GM19043 (cell line): ENCODE data around the gene VAV2.

Experiments used
- ATAC-seq: cut with Tn5 transposase; IDR thresholded peaks from one replicate; pipeline ENCODE4 v1.9.1; 2021; ENCODE audit warnings: low read depth; ENCODE audit not compliant: unreplicated experiment

VAV2 gene

GRCh38 chr9:133991964-133992779 lies at the start of gene VAV2:
Gene VAV2 (minus strand): TSS chr9:133992324. CDS start chr9:133992278, 46 bp downstream.
- no peak for ATAC-seq

GRCh38 chr9:134041649-134041962 lies 49.5 kb upstream of the VAV2 start:
- no peak for ATAC-seq

GRCh38 chr9:134040781-134041648 lies 48.9 kb upstream of the VAV2 start:
- no peak for ATAC-seq

GRCh38 chr9:134040176-134040565 lies 48.0 kb upstream of the VAV2 start:
- no peak for ATAC-seq

GRCh38 chr9:134039386-134040175 lies 47.5 kb upstream of the VAV2 start:
- ATAC-seq, result no peak

- ATAC-seq, result no peak
Observed at GRCh38 chr9:134037641-134038040, 45.5 kb upstream of the VAV2 start.

- ATAC-seq, result no peak
Observed at GRCh38 chr9:134036130-134036529, 44.0 kb upstream of the VAV2 start.

GRCh38 chr9:134035041-134036039 lies 43.2 kb upstream of the VAV2 start:
- no peak for ATAC-seq

GRCh38 chr9:134034215-134035040 lies 42.3 kb upstream of the VAV2 start:
- ATAC-seq, result no peak

GRCh38 chr9:134033516-134034214 lies 41.5 kb upstream of the VAV2 start:
- ATAC-seq, result no peak

GRCh38 chr9:134032456-134033222 lies 40.5 kb upstream of the VAV2 start:
- no peak for ATAC-seq

GRCh38 chr9:134031783-134032182 lies 39.7 kb upstream of the VAV2 start:
- ATAC-seq, result no peak

GRCh38 chr9:134030821-134031470 lies 38.8 kb upstream of the VAV2 start:
- no peak for ATAC-seq

- no peak for ATAC-seq
Observed at GRCh38 chr9:134029248-134030226, 37.4 kb upstream of the VAV2 start.

GRCh38 chr9:134028575-134029247 lies 36.6 kb upstream of the VAV2 start:
- ATAC-seq, result no peak
